HG03571 (cell line): Measurements from ENCODE around the gene IL31RA.

ENCODE experiments used
- ATAC-seq: cut with Tn5 transposase; IDR thresholded peaks from one replicate; pipeline ENCODE4 v1.9.1; 2021; ENCODE audit not compliant: unreplicated experiment

Gene IL31RA

DNA sequence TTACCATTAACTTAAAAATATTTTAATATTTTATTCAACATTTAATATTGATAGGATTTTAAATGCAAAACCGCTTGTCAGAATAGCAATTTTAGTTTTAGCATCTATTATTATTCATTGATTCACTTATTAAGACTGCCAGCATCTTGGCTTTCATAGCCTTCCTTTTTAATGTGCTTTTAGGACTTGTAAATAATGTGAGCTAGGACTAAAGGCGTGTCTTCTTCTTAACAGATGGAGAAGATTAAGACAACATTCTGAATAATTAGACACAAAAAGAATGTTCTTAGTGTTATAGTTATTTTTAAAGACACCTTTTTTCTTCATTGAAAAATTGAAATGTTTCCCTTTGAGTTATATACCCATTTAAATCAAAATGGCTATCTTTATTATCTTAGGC lies 6.9 kb downstream of the IL31RA start:
- no peak for ATAC-seq

DNA sequence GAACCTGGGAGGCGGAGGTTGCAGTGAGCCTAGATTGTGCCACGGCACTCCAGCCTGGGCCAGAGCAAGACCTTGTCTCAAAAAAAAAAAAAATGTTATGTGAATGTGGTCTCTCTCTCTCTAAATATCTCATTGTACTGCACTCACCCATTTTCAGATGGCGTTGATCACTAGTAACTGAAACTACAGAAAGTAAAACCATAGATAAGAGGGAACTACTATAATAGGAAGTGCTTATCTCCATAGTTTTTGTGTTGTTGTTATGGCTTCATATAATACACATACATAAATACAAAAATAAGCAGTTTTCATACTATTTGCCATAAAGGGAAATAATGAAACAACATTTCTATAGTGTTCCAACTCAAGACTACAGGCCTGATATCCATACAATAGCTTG lies 9.1 kb downstream of the IL31RA start:
- no peak for ATAC-seq

DNA sequence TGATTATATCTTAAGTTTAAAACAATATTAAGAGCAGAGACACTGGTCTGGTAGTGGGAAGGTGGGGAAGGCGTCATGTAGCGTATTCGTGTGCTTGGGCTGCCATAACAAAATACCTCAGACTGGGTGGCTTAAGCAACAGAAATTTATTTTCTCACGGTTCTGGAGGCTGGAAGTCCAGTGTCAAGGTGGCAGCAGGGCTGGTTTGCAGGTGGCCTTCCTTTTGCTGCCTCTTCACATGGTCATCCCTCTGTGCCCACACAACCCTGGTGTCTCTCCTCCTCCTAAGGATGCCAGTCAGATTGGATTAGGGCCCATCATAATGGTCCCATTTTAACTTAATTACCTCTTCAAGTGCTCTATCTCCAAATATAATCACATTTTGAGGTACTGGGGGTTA lies 9.6 kb downstream of the IL31RA start:
- no peak for ATAC-seq

DNA sequence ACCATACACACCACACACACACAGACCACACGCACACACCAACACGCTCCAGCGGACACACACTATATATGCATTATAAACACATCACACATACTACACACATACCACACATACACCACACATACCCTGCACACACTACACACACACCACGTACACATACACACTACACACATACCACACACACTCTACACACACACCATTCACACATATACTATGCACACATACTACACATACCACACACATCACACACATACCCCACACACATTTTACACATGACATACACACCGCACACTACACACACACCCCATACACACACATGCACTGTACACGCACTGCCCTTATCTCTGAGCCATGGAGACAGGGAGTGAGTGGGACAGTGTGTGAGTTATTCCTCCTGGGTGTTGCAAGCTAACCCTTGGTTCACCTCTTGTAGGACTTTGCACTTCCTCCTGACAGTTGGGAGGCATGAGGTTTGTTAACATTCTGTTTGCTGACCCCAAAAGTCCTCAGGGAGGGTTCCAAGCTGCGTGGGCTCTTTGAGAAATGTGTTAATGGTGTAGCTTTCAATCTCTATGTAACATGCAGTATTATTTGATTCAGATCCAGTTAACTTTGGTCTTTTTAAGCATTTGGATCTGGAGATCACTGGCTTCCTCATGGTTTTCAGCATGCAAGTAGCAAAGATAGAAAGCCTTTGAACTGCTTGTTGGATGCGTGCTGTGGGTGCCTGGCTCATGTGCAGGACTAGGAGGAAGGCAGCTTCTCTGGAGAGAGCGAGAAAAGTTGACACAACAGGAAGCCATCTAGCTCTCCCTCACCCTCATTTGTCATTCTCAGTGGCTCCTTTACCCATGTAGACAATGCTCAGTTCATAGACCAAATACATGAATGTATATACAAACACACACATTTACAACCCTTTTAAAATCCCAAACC lies 13.7 kb downstream of the IL31RA start:
- no peak for ATAC-seq

DNA sequence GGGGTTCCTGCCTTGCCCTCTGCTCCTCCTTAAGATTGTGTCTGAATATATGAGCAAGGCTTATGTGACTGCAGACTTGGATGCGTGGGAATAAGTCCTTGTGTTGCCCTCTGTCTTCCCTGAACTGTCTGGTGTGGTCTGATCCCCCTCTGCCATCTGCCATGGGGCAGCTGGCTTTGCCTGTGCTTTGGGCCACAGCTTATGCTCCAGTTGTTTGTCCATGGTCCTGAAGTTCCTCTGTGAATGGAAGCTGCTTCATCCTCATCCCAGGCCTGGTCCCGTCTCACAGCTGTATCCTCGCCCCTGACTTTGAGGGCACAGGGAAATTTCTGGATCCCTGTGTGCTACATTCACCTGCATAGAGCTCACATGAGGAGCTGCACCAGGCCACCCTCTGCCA lies 14.7 kb downstream of the IL31RA start:
- no peak for ATAC-seq

GRCh38 chr5:55866485-55866884 lies 15.3 kb downstream of the IL31RA start:
- ATAC-seq, result no peak

DNA sequence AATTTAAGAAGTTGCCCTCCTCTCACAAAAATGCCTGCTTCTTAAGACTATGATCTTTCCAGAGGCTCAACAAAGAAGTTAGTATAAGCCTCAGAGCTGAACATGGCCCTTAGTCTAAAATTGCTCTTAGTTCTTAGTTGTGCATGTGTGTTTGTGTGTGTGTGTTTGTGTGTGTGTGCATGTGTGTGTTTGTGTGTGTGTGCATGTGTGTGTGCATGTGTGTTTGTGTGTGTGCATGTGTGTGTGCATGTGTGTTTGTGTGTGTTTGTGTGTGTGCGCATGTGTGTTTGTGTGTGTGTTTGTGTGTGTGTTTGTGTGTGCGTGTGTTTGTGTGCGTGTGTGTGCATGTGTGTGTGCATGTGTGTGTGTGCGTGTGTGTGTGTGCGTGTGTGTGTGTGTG lies 15.8 kb downstream of the IL31RA start:
- no peak for ATAC-seq

- no peak for ATAC-seq
Observed at GRCh38 chr5:55868846-55869245, 17.7 kb downstream of the IL31RA start.

- no peak for ATAC-seq
Observed at GRCh38 chr5:55869847-55870246, 18.7 kb downstream of the IL31RA start.

- ATAC-seq, result no peak
Observed at GRCh38 chr5:55873234-55873633, 22.1 kb downstream of the IL31RA start.

DNA sequence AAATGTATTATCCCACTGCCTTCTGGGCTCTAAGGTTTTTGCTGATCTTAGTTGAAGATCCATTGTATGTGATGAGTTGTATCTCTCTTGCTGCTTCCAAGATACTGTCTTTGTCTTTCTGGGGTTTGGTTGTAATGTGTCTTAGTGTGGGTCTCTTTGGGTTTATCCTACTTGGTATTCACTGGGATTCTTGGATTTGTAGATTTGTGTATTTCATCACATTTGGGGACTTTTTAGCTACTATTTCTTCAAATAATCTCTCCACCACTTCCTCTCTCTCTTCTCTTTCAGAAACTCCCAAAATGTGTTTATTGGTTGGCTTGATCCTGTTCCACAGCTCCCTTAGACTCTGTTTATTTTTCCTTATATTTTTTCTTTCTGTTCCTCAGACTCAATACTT lies 26.5 kb downstream of the IL31RA start:
- ATAC-seq, result no peak

- ATAC-seq, result no peak
Observed at GRCh38 chr5:55880453-55880852, 29.3 kb downstream of the IL31RA start.

GRCh38 chr5:55885359-55885758 lies 34.2 kb downstream of the IL31RA start:
- ATAC-seq, result no peak

DNA sequence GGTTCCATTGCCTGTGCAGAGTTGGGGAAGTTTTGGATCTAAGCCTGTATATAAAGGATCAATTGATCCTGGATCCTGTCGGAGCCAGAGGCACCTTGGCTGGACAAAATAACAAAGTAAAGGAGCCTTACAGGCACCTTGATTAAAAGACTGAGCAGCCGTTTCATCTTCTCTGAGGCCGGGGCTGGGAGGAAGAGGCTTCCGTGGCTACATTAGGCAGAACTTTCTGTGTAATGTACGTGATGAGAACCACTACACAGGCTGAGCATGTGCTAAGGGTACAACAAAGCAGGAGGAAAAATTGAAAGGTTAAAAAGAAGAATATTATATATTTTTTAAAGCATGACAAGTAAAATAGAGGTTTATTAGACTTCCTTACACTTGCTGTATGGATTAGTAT lies 37.0 kb downstream of the IL31RA start:
- no peak for ATAC-seq

DNA sequence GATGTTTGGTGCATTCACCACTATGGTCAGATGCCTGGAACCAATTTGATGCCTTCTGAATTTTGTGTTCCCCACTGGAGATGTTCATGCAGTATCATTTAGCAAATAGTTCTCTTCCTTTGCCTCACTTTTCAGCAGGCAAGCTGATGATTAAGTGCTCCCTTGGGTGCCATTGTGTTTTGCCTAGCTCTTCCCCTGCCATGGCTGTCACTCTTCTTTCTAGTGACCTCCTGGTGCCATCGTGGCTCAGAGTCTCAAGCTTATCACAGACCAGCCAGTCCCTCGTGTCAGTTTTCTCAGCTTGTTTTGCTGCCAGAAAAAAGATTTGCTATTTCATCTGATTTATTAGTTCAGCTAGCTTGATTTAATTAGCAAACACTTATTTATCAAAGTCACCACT lies 41.3 kb downstream of the IL31RA start:
- no peak for ATAC-seq

DNA sequence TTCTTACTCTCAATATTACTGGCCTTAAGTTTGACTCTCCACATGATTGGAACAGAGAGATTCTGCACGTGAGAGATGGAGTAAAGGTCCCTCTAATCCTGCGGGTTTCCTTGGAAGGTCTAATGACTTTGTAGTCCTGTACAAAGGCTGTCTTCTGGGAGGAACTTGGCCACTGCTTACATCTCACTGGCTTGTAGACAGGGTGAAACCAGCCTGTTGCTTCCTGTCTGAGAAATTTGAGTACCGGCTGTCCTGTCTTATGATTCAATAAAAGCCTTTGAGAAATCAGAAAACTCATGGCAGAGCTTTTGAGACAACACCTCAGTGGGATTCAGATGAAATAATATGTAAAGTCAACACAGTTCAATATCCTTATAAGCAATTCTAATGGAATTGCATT lies 43.0 kb downstream of the IL31RA start:
- ATAC-seq, result peak; percentile 66

DNA sequence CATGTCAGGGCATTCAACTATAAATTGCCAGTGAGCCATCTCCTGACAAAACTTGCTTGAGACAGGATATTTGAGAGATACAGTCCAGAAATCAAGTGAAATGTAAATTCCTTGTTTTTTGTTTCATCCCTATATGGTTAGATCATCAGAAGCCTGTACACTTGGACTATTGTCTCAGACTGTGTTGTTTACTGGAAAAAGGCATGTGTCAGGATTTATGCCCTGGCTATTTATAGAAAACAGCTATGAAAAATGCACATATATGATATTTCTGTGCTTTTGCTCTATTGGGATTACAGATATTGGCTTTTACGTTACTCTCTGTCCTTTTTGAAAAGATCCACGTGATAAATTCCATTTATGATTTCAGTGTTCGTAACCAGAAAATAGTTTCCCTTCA lies 44.2 kb downstream of the IL31RA start:
- ATAC-seq, result no peak

DNA sequence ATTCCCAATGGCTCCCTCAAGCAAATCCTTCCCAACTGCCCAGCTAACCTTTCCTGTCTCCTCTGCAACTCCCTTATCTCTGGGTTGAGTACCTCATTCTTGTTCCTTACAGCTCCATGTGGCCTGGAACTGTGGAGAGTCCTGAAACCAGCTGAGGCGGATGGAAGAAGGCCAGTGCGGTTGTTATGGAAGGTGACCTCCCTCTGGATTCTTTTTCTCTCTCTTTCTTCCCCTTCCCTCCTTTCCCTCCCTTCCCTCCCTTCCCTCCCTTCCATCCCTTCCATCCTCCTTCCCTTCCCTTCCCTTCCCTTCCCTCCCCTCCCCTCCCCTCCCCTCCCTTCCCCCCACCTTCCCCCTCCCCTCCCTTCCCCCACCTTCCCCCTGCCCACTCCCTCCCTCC lies 45.1 kb downstream of the IL31RA start:
- no peak for ATAC-seq

GRCh38 chr5:55896663-55897062 lies 45.5 kb downstream of the IL31RA start:
- no peak for ATAC-seq

GRCh38 chr5:55897206-55897894 lies 46.2 kb downstream of the IL31RA start:
- ATAC-seq, result no peak

DNA sequence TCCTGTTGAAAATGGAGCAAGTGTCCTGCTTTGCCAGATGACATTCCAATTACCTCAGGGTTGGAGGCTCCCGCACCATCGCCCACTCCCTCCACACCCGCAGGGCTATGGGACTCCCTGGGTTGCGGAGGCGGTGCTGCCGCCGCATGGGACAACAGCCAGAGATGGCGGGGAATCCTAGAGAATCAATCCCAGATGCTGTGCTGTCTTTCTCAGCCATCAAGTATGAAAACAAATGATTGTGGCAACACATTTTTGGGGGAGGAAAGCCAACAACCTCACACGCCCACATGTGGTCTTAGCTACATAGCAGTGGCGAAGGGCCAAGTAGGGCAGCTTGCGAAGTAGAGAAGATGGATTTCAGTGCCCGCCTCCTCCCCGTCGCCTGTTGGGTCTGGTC lies 46.7 kb downstream of the IL31RA start:
- ATAC-seq, result no peak

GRCh38 chr5:55899344-55899743 lies 48.2 kb downstream of the IL31RA start:
- no peak for ATAC-seq
